ENCODE results near the gene LRRN2.

The LRRN2 gene

GRCh38 chr1:204600203-204600602 is 85.3 kb downstream of the LRRN2 start:
- no peak for DNase-seq (ENCODE audit: low spot score)

GRCh38 chr1:204599596-204599995 is 85.9 kb downstream of the LRRN2 start:
- no peak for DNase-seq (ENCODE audit: low spot score)

- DNase-seq (ENCODE audit: low spot score), result no peak
Measured at GRCh38 chr1:204599098-204599497, 86.4 kb downstream of the LRRN2 start.

GRCh38 chr1:204598319-204598969 is 87.1 kb downstream of the LRRN2 start:
- no peak for DNase-seq (ENCODE audit: low spot score)

- DNase-seq (ENCODE audit: low spot score), result no peak
Measured at GRCh38 chr1:204592246-204592948, 93.1 kb downstream of the LRRN2 start.

GRCh38 chr1:204591473-204592090 is 94.0 kb downstream of the LRRN2 start:
- DNase-seq (ENCODE audit: low spot score), result no peak

GRCh38 chr1:204589409-204590038 is 96.0 kb downstream of the LRRN2 start:
- DNase-seq (ENCODE audit: low spot score), result no peak

- no peak for DNase-seq (ENCODE audit: low spot score)
Measured at GRCh38 chr1:204588826-204589225, 96.7 kb downstream of the LRRN2 start.

- DNase-seq (ENCODE audit: low spot score), result no peak
Measured at GRCh38 chr1:204587621-204588020, 97.9 kb downstream of the LRRN2 start.

GRCh38 chr1:204584699-204585372 is 100.7 kb downstream of the LRRN2 start:
- no peak for DNase-seq (ENCODE audit: low spot score)

- no peak for DNase-seq (ENCODE audit: low spot score)
Measured at GRCh38 chr1:204583909-204584632, 101.5 kb downstream of the LRRN2 start.

GRCh38 chr1:204581759-204582158 is 103.8 kb downstream of the LRRN2 start:
- no peak for DNase-seq (ENCODE audit: low spot score)

- no peak for DNase-seq (ENCODE audit: low spot score)
Measured at GRCh38 chr1:204580862-204581261, 104.7 kb downstream of the LRRN2 start.

GRCh38 chr1:204579681-204580080 is 105.9 kb downstream of the LRRN2 start:
- no peak for DNase-seq (ENCODE audit: low spot score)

GRCh38 chr1:204578867-204579664 is 106.5 kb downstream of the LRRN2 start:
- DNase-seq (ENCODE audit: low spot score), result no peak

GRCh38 chr1:204577794-204578478 is 107.6 kb downstream of the LRRN2 start:
- DNase-seq (ENCODE audit: low spot score), result no peak

GRCh38 chr1:204576422-204576821 is 109.1 kb downstream of the LRRN2 start:
- DNase-seq (ENCODE audit: low spot score), result no peak

GRCh38 chr1:204575221-204576190 is 110.0 kb downstream of the LRRN2 start:
- no peak for DNase-seq (ENCODE audit: low spot score)

- DNase-seq (ENCODE audit: low spot score), result no peak
Measured at GRCh38 chr1:204574865-204575163, 110.7 kb downstream of the LRRN2 start.

All from left forelimb (tissue), 1 donor.